K562 (cell line): ENCODE data around the gene GDF9. TPM values are rescaled to one million over a fixed set of nuclear protein-coding genes. Genes with fewer than 3 reads are reported as not detected.
A peak's percentile ranks its signal among the peaks of the same experiment; 100 is the strongest.

Experiments
- ARHGAP35 ChIP-seq: fragments of 450-650 bp; IDR thresholded peaks from 2 replicates; pipeline ENCODE4 v1.6.1; 2018; ENCODE audit not compliant: partially characterized antibody
- CHD2 ChIP-seq: IDR thresholded peaks from 2 replicates; pipeline ENCODE4 v1.6.1; 2011; ENCODE audit warnings: low read depth, low read length
- JUN ChIP-seq, 2 experiments: sonication (generic) in 1 of 2; formaldehyde crosslinking in 1 of 2; IDR thresholded peaks; 2 replicates each; pipeline versions ENCODE4 v1.6.1 to v1.8.0; 2012 to 2022; ENCODE audit warnings: borderline replicate concordance in 2 of 2, mild to moderate bottlenecking in 2 of 2, improper control_type of control experiment in 1 of 2, low read depth in 1 of 2, low read length in 1 of 2, missing genetic modification reagents in 1 of 2
- KAT7 ChIP-seq: sonication (generic); formaldehyde crosslinking; IDR thresholded peaks from 2 replicates; pipeline ENCODE4 v1.8.0; 2022; ENCODE audit warnings: missing genetic modification reagents, mild to moderate bottlenecking, borderline replicate concordance
- MAZ ChIP-seq, 2 experiments: fragments of 450-650 bp in 1 of 2; sonication (generic) in 1 of 2; formaldehyde crosslinking; IDR thresholded peaks in 1 of 2; conservative IDR thresholded peaks in 1 of 2; 2 replicates each; pipeline versions ENCODE4 v1.4.0 to v1.5.0; 2020; ENCODE audit warnings: mild to moderate bottlenecking in 1 of 2, missing genetic modification reagents in 1 of 2
- ZNF146 ChIP-seq: IDR thresholded peaks from one replicate; pipeline ENCODE4 v1.6.1; 2018; ENCODE audit warnings: missing compliant biosample characterization; ENCODE audit not compliant: unreplicated experiment
- ZNF232 ChIP-seq: sonication (generic); formaldehyde crosslinking; IDR thresholded peaks from 2 replicates; pipeline ENCODE4 v1.8.0; 2022; ENCODE audit warnings: mild to moderate bottlenecking, missing genetic modification reagents
- ZNF586 ChIP-seq: fragments of 450-650 bp; formaldehyde crosslinking; conservative IDR thresholded peaks from 2 replicates; pipeline ENCODE4 v1.4.0; 2020; ENCODE audit warnings: mild to moderate bottlenecking, moderate library complexity
- polyA plus RNA-seq, 8 experiments: library from polyadenylated mRNA; depleted of rRNA in 4 of 8; stranded (reverse) in 5 of 8; unstranded in 3 of 8; fragments of >200 nt; fragmentation: Nextera tagmentation in 2 of 8; fragmentation: Illumina TruSeq in 1 of 8; extraction: Ambion mirVana in 2 of 8; extraction: Trizol in 1 of 8; gene quantifications; 2 replicates each; pipeline versions ENCODE4 v1.2.1 to v1.2.3, GENCODE V29; 2011 to 2014; ENCODE audit warnings: inconsistent platforms in 1 of 8, missing spikeins in 1 of 8
- total RNA-seq, 7 experiments: library from RNA; depleted of rRNA in 6 of 7; stranded (reverse); fragments of >200 nt in 6 of 7; fragmentation: Illumina TruSeq in 2 of 7; extraction: Trizol in 2 of 7; gene quantifications; 2 replicates each; pipeline versions ENCODE4 v1.2.1 to v1.2.3, GENCODE V29; 2011 to 2021; ENCODE audit warnings: low replicate concordance in 1 of 7
- TF ChIP-seq, protein P1 (sequence below): sonication (generic); formaldehyde crosslinking; IDR thresholded peaks from 2 replicates; pipeline ENCODE4 v1.8.0; 2022; ENCODE audit warnings: mild to moderate bottlenecking, missing genetic modification reagents
- TF ChIP-seq, protein P2 (sequence below), 2 experiments: fragments of 450-650 bp; IDR thresholded peaks; 2 replicates each; pipeline ENCODE4 v1.6.1; 2016; ENCODE audit warnings: mild to moderate bottlenecking in 2 of 2, borderline replicate concordance in 1 of 2, low read depth in 1 of 2, moderate library complexity in 1 of 2
- TF ChIP-seq, protein P3 (sequence below): fragments of 450-650 bp; formaldehyde crosslinking; IDR thresholded peaks from 2 replicates; pipeline ENCODE4 v1.4.0; 2020; ENCODE audit warnings: mild to moderate bottlenecking, moderate library complexity

The GDF9 gene
- total and polyA plus RNA-seq, 9 of the 15 experiments (the other 6 are each of a cell fraction or from before 2014, with no cell fraction given) = 0.10 to 0.70 (median 0.20) TPM; not detected in 1

DNA sequence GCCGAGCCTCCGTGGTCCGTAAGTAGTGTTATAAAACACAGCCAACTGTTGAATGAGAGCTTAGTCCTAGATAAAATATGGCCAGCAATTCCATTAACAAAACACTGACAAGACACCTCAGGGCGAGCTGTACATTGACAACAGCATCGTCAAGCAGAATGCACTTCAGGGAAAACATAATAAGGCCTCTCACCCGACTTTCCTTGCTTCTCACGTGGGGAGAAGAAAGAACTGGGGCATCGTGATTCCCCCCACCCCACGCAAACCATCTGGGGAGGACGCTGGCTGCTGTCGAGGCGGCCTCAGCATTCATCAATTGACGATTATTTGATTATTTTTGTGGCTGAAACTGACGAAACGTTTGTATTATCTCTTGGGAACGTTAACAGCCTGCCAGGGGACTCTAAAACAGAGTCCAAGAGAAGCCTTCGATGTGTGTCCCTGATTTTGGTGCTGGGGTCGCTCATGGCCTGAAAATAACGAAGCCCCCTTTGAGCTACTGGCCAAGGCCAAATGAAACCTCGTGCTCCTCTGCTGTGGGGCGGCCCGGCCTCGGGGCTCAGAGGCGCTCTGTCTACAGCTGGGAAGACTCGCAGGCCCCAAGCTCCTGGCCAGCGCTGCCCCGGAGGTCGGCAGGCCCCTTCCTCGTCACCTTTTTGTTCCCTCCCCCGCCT, 464 bp downstream of the GDF9 start (continued):
- TF ChIP-seq, protein P1, sequence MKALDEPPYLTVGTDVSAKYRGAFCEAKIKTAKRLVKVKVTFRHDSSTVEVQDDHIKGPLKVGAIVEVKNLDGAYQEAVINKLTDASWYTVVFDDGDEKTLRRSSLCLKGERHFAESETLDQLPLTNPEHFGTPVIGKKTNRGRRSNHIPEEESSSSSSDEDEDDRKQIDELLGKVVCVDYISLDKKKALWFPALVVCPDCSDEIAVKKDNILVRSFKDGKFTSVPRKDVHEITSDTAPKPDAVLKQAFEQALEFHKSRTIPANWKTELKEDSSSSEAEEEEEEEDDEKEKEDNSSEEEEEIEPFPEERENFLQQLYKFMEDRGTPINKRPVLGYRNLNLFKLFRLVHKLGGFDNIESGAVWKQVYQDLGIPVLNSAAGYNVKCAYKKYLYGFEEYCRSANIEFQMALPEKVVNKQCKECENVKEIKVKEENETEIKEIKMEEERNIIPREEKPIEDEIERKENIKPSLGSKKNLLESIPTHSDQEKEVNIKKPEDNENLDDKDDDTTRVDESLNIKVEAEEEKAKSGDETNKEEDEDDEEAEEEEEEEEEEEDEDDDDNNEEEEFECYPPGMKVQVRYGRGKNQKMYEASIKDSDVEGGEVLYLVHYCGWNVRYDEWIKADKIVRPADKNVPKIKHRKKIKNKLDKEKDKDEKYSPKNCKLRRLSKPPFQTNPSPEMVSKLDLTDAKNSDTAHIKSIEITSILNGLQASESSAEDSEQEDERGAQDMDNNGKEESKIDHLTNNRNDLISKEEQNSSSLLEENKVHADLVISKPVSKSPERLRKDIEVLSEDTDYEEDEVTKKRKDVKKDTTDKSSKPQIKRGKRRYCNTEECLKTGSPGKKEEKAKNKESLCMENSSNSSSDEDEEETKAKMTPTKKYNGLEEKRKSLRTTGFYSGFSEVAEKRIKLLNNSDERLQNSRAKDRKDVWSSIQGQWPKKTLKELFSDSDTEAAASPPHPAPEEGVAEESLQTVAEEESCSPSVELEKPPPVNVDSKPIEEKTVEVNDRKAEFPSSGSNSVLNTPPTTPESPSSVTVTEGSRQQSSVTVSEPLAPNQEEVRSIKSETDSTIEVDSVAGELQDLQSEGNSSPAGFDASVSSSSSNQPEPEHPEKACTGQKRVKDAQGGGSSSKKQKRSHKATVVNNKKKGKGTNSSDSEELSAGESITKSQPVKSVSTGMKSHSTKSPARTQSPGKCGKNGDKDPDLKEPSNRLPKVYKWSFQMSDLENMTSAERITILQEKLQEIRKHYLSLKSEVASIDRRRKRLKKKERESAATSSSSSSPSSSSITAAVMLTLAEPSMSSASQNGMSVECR (CRISPR knock-in tag) = 0 out of 2 replicates have a peak, but pooled peaks have one; percentile 25
- TF ChIP-seq JUN (IDR thresholded peaks at IDR 0.05; ENCODE audit: borderline replicate concordance, low read depth, low read length) (no peak), JUN (CRISPR knock-in tag; IDR thresholded peaks at IDR 0.05; ENCODE audit: borderline replicate concordance) (peak; percentile 79; the same call in 1 of the 2 replicates), ARHGAP35 (no peak), ZNF232 (CRISPR knock-in tag) (0 out of 2 replicates have a peak, but pooled peaks have one; percentile 7), ZNF586 (CRISPR knock-in tag) (no peak), KAT7 (CRISPR knock-in tag) (no peak), ZNF146 (CRISPR knock-in tag) (no peak), CHD2 (0 out of 2 replicates have a peak, but pooled peaks have one; percentile 19), MAZ (CRISPR knock-in tag; conservative IDR thresholded peaks at IDR 0.05 in 1 of 2, IDR thresholded peaks at IDR 0.05 in 1 of 2) (no peak; a peak in 1 of 4 replicates)
- TF ChIP-seq, protein P2, sequence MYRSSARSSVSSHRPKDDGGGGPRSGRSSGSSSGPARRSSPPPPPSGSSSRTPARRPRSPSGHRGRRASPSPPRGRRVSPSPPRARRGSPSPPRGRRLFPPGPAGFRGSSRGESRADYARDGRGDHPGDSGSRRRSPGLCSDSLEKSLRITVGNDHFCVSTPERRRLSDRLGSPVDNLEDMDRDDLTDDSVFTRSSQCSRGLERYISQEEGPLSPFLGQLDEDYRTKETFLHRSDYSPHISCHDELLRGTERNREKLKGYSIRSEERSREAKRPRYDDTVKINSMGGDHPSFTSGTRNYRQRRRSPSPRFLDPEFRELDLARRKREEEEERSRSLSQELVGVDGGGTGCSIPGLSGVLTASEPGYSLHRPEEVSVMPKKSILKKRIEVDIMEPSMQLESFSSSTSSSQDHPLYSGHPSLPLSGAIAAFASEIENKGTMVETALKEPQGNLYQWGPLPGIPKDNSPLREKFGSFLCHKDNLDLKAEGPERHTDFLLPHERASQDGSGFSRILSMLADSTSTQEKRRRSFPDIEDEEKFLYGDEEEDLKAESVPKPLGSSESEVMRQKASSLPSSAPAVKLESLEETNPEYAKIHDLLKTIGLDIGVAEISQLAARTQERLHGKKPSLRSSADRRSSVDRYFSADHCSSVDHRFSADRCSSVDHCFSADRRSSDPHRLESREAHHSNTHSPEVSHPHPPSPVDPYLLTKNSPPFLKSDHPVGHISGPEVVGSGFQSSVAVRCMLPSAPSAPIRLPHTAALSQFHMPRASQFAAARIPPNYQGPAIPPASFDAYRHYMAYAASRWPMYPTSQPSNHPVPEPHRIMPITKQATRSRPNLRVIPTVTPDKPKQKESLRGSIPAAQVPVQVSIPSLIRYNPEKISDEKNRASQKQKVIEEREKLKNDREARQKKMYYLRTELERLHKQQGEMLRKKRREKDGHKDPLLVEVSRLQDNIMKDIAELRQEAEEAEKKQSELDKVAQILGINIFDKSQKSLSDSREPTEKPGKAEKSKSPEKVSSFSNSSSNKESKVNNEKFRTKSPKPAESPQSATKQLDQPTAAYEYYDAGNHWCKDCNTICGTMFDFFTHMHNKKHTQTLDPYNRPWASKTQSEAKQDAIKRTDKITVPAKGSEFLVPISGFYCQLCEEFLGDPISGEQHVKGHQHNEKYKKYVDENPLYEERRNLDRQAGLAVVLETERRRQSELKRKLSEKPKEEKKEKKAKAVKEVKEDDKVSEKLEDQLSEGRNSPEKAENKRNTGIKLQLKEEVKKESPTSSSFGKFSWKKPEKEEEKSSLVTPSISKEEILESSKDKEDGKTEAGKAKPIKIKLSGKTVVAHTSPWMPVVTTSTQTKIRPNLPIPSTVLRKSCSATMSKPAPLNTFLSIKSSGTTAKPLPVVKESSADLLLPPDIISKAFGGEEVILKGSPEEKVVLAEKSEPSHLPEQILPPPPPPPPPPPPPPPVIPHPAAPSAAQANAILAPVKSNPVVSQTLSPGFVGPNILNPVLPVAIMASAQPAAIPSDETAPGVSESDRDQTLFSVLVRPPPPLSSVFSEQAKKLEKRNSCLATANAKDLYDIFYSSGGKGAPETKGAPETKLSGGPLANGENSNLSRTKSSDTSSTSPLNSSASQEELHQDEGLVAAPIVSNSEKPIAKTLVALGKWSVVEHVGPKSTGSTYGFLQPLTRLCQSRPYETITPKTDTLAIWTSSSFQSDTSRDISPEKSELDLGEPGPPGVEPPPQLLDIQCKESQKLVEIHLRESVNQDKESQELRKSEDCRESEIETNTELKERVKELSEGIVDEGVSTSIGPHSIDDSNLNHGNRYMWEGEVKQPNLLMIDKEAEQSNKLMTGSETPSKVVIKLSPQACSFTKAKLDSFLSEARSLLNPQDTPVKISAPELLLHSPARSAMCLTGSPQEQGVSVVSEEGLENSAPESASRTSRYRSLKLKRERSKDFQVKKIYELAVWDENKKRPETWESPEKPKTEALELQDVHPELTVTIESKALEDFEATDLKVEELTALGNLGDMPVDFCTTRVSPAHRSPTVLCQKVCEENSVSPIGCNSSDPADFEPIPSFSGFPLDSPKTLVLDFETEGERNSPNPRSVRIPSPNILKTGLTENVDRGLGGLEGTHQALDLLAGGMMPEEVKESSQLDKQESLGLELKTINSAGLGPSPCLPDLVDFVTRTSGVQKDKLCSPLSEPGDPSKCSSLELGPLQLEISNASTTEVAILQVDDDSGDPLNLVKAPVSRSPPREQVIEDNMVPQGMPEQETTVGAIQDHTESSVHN (IDR thresholded peaks at IDR 0.05; ENCODE audit: borderline replicate concordance in 1 of 2, low read depth in 1 of 2) = no peak
- TF ChIP-seq, protein P3, sequence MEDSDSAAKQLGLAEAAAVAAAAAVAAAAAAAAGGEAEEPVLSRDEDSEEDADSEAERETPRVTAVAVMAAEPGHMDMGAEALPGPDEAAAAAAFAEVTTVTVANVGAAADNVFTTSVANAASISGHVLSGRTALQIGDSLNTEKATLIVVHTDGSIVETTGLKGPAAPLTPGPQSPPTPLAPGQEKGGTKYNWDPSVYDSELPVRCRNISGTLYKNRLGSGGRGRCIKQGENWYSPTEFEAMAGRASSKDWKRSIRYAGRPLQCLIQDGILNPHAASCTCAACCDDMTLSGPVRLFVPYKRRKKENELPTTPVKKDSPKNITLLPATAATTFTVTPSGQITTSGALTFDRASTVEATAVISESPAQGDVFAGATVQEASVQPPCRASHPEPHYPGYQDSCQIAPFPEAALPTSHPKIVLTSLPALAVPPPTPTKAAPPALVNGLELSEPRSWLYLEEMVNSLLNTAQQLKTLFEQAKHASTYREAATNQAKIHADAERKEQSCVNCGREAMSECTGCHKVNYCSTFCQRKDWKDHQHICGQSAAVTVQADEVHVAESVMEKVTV (CRISPR knock-in tag) = no peak
